Limb (tissue), 2 donors: ENCODE measurements around the gene IL1RAP.

Experiments
- DNase-seq, 2 donors: peaks; one replicate each; pipeline ENCODE4 v3.0.0-alpha.2; 2016; ENCODE audit errors: extremely low spot score in 2 of 2

Gene IL1RAP

DNA sequence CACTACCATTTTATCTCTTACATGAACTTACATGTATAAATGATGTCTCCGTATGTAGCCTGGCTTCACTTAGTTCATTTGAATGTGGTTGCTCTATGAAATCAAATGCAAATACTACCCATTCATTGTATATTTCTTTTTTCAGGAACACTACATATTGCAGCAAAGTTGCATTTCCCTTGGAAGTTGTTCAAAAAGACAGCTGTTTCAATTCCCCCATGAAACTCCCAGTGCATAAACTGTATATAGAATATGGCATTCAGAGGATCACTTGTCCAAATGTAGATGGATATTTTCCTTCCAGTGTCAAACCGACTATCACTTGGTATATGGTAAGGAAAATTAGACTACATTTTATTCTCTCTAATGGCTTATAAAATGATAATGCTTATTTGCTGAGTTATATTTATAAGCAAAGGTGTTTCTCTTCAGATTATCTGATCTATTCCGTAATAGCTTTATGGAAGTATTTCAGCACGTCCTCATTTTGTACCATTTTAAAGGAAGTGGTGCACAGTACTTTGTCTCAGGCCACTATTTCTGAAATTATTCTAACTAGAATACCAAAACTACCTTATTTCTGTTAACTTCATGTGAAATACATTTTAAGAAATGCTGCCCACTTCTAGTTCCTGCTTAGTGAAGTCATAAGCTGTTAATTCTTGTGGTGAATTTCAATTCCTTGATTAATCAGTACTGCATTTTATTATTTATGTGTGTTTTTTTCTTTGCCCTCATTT, 95.1 kb downstream of the IL1RAP start:
- no peak for DNase-seq

DNA sequence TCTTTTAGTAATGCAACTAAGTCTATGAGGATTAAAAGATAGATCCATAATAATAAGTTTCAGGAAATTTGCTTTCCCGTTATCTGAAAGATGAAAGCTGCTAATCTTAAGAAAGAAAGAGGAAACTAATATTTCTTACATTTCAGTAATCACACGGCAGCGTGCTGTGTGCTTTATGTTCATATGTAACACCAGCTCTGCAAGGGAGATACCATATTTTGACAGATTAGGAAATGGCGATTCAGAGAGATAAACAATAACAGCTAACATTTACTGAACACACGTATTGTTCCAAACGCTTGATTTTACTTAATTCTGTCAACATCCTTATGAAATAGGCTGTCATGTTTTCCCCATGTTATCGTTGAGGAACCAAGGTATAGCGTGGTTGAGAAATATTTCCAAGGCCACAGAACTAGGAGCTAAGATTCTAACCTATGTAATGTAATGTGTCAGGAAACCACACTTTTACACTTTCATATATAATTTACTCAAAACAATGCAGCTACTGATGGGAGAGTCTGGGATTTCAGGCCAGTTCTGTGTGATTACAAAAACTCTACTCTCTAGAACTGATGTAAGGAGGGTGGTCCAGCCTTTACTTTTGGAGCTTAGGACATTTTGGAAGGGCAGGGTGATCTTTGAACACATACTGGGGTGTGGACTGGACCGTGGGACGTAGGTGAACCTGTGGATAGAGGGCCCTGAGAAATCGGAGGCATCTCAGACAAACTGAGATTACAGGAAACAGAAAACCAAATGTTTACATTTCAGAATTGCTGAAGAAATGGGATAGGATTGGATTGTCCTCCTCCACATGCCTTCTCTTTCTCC, 100.6 kb downstream of the IL1RAP start:
- DNase-seq: no peak

DNA sequence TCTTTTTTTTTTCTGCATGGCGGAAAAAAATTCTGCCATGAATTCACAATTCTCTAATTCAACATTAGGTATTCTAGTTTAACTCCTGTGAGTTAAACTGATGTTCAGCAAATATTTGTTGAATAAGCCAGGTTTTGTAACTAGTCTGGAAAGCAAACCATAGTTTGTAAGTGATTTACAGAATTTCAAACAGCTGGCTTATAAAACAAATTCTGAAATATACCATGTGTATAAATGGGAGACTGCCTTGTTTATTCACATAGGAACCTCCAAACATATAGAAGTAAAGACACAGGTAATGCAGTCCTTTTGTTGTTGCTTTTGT, 101.1 kb downstream of the IL1RAP start:
- no peak for DNase-seq

DNA sequence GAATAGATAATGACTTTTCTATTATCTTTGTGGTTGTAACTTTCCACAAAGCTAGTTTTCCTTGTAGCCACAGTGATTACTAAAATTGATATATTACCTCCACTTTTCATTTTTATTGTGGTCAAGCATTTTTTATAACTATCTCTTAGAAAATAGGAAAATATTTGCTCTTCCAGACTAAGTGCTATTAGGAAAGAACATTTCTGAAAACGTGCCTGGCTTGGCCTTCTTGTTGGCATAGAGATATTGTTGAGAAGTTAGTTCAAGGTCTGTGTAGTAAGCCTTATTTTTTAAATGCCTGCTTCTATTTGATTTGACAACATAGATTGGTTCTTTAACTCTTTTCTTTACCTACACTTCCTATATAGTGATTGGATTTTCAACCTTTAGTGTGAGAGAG, 101.7 kb downstream of the IL1RAP start:
- no peak for DNase-seq

DNA sequence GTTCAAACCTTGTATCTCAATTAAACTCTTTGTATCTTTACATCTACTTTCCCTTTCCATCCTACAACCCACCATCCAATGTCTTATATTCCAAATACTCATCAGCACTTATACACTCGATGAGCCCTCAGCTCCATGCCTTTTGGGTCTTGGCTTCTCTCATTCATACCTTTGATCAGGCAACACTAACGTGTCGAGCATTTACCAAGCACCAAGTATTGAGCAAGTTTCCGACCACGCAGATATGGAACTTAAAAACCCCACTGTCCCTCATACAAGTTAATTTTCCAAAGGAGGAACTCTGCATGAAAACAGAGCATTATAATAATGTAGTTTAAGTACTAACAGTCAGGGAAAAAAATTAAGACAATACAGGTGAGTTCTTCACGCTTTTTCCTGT, 102.8 kb downstream of the IL1RAP start:
- DNase-seq: no peak

DNA sequence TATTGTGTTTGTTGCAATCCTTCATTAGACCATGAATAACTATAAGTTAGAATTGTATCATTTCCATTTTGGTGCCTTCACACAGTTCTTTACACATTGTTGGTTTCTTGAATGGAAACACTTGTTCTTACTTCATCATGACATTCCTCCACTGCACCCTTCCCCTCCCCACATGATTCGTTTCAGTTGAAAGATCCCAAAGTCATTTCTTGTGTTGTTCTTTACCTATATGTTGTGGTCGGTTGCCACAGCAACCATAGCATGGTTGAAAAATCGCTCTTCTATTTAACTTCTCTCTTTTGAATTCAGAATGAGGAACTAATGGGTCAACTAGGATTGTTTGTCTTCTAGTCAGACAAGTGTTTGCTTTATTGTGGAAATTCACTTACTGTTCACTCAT, 103.3 kb downstream of the IL1RAP start:
- DNase-seq: no peak

DNA sequence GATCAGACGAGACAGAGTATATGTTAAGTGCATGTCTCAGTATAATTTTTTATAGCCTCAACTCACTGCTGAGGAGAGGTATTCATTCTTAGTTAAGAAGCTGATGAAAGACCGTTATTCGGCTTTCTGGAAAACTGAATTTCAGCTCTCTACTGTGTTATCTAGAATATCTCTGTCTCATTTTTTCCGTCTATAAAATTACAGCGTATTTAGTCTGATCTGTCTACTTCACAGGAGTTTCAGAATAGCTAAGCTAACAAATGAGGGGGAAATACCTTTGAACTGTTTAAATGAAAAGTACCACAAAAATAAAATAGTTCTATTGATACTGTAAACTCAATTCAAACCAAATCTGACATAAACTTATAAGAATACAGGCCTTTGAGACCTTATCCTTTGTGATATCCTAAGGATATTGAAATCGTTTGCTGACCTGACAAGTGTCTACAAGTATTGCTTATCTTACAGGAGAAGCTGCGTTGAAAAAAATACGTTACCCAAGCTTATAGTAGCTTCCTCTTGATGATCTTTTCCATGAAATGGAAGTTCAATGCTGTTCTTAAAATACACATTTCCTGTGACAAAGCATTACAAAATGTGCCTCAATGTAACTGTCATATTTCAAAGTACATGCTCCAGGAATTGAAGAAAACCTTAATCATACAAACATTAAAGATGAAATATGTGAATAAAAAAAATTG, 104.6 kb downstream of the IL1RAP start:
- no peak for DNase-seq

DNA sequence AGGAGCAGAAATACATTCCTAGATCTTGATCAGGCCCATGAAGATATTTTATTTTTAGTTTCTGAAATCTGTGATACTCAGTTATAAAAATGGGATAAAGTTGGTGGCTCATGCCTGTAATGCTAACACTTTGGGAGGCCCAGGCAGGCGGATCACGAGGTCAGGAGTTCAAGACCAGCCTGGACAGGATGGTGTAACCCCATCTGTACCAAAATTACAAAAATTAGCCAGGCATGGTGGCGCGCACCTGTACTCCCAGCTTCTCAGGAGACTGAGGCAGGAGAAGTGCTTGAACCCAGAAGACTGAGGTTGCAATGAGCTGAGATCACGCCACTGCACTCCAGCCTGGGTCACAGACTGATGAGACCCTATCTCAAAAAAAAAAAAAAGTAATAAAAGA, 105.5 kb downstream of the IL1RAP start:
- DNase-seq: no peak

DNA sequence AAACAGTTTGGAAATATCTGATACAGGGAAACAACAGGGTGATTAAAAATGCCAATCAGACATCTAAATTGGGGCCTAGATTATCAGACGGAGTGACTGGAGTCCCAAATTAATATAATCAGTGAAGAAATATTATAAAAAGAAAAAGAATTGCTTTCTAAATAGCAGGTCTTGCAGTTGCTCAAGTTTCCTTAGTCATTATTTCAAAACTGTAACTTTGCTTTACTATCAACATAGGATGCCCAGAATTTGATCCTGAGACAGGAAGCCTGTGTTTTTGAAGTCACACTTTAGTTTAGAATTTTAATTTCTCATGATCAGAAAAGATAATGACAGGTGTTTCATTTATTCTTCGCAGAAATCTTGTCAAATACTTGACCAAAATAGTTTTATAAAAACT, 105.9 kb downstream of the IL1RAP start:
- DNase-seq: no peak

DNA sequence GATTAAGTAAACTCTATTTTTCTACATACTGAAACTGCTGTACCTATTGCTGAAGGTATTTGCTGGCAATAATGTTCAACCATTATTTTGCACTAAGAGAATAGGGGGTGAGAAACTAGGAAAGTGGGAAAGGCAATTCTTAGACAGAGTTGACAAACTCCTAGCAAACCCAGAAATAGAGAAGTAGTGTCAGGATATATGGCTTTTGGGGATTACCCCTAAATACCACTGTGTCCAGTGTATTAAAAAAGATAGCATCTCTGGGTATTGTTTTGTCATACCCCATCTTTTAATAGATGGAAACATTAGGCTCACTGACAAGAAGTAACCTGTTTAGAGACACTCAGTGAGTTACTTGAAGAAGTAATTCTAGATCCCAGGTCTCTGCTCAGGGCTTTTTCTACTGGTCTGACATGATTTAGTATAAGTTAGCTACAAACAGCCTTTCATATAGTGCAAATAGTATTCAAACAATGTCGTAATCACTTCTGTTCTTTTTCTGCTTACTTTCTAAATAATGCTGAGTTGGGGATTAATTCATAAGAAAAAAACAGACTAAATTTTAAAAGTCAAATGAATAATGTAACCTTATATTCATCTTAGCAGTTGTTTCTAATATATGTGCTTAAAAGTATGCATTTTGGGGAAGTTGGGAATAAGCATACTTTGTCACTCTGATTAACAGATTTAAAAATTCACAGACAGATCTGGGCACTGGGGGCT, 107.2 kb downstream of the IL1RAP start:
- DNase-seq: no peak

DNA sequence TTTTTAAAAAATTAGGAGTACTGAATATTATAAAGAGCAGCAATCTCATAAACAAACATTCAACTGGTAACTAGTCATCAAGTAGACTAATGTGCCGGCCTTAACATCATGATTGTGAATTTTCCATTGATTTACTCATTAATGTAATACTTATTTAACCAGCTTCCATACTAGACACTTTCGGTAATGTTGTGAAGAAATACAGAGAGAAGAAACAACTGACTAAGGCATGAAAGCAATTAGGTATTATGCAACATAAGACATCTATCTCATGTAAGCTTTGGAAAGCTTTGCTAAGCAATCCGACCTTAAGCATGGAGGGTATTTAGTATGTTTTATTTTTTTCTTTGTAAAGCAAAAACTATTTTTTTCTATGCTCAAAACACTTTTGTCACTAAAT, 108.0 kb downstream of the IL1RAP start:
- no peak for DNase-seq

DNA sequence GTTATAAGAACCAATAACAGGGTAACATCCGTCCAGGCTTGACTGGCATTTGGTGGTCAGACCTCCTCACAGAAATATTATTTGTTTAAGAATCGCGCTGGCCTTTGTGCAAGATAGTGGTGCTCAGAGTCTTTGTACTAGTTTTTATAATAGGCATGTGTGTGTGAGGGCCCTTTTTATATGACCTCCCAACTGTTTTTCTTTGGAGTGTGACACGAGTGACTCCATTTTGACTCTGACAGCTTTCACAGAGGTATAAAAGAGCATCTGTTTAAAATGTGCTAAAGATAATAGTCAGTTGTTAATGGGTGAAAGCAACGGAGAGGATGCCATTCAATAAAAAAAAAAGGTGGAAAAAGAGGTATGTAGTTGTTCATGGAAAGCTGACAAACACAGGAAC, 110.4 kb downstream of the IL1RAP start:
- DNase-seq: no peak

DNA sequence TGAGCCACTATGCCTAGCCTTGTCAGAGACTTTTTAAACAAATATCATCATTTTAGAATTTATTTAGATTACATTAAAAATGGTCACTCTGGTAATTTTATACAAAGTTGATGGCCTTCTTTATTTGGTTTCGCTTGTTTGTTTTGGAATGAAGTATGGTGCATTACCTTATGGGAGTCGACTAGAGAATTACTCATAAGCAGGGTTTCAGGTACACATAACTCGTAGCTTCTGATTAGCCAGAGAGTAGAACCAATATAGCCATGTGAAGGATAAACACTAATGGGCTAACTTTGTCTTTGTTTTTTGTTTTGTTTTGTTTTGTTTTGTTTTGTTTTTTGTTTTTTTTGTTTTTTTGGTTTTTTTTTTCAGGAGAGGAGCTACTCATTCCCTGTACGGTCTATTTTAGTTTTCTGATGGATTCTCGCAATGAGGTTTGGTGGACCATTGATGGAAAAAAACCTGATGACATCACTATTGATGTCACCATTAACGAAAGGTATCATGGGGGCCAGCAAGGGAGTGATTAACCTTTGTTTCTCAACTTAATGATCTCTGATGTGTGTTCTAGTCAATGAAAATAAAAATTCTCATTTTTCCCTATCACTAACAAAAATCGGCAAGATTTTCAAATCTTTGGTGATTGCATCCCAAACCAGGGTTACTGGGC, 113.2 kb downstream of the IL1RAP start:
- DNase-seq: no peak

DNA sequence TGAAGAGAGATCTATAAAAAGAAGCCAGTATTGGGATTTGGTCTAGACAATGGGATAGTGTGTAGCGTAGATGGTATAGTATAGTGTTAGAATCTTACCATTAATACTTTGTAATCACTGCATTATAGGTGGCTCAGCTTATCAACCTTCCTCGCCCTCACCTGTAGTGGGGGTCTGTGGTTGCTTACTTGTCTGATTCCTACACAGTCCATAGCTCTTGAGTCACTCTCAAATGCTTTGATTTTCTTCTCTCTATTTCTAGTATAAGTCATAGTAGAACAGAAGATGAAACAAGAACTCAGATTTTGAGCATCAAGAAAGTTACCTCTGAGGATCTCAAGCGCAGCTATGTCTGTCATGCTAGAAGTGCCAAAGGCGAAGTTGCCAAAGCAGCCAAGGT, 115.2 kb downstream of the IL1RAP start:
- no peak for DNase-seq

DNA sequence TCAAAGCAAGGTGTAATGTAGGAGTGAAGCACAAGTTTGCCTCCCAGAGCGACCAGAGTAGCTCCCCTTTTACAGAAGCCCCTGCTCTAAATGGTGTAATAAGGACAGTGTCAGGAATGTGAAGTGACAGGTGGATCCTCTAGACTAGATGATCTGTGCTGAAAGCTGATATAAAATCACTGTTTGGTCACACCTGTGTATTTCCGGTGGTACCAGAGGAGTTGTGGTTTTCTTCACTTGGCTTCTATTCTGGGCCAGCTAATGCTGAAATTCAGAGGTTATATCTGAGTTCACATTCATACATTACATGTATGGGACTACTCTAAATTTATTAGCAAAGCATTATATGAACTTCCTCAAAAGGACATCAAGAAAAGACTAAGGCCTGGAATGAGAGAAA, 117.4 kb downstream of the IL1RAP start:
- no peak for DNase-seq

DNA sequence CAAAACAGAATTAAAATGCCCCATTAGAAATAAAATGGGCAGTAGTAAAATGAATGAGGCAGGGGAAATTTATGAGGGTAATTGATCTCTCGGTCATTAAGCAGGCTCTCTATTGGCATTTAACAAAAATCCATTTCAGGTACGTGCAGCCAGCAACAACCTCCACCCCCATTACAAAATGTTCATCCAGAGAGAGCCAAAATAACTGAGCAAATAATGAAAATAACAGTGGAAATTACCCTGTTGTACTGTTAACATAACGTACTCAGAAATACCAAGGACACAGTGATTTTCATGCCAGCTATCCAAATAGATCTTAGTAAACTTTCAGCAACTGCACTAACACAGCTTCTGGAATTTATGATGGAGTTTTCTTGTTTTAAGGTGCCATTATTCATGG, 127.7 kb downstream of the IL1RAP start:
- DNase-seq: no peak

DNA sequence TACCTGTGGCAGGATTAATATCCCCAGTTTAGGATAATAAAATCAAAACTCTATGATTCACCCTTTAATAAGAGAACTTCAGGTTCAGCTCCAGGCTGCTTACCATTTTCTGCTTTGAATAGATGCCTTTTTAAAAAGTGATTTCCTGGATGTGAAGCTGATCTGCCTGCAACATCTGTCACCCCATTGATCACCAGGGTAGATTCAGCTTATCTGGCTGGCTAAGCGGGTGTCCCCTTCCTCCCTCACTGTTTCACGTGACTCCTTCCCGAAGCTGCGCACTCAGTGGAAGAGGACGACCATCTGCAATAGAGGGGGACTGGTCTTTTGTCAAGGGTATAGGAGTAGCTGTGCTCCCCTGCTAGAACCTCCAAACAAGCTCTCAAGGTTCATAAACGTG, 128.1 kb downstream of the IL1RAP start:
- no peak for DNase-seq

DNA sequence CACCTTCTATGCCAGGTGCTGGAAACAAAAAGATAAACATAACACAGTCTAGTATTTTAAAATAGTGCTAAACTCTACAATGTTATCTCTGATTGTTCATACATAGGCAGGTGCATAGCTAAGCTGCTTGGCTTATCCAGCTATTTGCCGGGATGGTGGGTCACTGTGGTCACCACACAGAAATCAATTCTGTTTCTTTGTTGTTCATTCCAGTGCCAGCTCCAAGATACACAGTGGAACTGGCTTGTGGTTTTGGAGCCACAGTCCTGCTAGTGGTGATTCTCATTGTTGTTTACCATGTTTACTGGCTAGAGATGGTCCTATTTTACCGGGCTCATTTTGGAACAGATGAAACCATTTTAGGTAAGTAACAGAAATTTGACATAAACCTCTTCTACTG, 130.2 kb downstream of the IL1RAP start:
- no peak for DNase-seq

DNA sequence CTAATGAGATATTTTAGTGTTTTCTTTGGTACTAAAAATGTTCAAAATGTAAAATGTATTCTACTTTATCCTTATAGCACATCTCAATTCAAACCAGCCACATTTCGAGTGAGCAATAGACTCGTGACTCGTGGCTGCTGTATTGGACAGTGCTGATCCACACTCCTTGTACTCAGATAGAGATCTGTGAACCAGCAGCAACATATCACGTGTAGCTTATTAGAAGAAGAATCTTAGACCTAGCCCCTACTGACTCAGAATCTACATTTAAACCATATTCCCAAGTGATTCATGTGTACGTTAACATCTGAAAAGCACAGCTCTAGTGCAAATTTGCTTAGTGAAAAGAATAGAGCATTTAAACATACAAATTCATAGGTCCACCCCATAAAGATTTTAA, 130.9 kb downstream of the IL1RAP start:
- DNase-seq: no peak

DNA sequence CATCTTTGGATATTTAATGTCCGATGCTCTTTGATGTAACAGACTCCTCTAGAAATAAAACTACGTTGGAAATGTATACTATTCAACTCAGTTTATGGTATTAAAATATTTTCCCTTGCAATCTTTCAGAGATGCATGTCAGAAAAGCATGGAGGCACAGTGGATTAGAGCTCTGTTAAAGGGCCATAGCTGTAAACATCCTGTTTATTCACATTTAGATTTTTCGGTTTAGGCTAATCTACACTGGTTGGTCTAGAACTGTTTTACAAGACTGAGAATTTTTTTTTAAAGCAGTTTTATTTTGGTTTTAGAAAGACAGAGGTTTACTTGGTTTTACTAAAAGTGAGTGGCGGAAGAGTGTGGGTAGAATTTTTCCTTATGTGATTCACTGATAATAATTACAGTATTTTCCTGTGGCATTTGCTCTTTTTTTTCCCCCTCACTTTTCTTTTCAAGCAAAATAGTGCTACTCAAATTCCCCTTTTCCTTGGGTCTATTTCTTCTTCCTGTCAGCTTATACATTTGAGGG, 132.1 kb downstream of the IL1RAP start:
- no peak for DNase-seq

DNA sequence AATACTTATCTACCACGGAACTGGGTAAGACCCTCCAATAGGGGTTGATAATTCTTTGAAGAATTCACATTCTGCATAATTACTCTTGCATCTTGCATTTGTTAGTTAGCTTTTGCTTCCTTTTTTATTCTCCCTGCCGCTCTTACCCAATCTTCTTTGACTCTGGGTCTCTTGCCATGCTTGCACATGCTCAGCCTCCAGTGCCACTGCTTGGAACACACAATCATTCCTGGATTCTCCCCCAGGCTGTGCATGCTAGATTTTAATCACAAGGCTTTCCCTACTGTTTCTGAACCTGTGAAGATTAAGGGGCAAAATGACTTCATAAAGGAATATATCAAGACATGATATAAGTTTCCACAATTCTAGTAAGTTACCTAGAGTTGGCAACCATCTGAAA, 133.1 kb downstream of the IL1RAP start:
- DNase-seq: no peak
